ENCODE data around the gene SPOCK1.

DNA sequence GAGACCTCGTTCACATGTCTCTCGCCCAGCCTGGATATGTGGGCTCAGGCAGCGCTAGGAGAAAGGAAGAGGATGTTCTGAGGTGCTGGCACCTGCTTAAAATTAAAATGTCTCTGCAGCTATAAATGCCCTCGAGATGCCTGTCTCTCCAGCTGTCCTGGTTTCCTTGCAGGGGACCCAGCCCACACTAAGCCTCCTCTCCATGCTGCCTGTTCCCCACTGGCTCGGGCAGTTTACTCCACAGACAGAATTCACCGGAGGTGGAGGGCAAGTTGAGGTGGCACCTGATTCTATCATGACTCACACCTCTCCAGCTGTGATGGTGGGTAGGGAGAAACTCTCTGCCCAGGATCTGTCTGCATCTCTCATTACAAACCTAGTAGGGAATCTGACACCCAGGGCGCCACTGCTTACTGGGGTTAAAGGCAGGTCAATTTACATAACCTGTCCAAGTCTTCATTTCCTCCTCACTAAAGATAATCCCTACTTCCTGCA, 420.9 kb downstream of the SPOCK1 start:
- TF ChIP-seq, protein P1, sequence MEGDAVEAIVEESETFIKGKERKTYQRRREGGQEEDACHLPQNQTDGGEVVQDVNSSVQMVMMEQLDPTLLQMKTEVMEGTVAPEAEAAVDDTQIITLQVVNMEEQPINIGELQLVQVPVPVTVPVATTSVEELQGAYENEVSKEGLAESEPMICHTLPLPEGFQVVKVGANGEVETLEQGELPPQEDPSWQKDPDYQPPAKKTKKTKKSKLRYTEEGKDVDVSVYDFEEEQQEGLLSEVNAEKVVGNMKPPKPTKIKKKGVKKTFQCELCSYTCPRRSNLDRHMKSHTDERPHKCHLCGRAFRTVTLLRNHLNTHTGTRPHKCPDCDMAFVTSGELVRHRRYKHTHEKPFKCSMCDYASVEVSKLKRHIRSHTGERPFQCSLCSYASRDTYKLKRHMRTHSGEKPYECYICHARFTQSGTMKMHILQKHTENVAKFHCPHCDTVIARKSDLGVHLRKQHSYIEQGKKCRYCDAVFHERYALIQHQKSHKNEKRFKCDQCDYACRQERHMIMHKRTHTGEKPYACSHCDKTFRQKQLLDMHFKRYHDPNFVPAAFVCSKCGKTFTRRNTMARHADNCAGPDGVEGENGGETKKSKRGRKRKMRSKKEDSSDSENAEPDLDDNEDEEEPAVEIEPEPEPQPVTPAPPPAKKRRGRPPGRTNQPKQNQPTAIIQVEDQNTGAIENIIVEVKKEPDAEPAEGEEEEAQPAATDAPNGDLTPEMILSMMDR (IDR thresholded peaks at IDR 0.05): no peak
- no peak for TF ChIP-seq POLR2A (IDR thresholded peaks at IDR 0.05)
- TF ChIP-seq POLR2AphosphoS5 (IDR thresholded peaks at IDR 0.05): no peak
- no peak for TF ChIP-seq EP300 (IDR thresholded peaks at IDR 0.05)
